Measurements from ENCODE around the gene VSIG8.
"Not testable (repeated sequence)": the region's sequence is repeated elsewhere in the genome, so short reads cannot be mapped to it uniquely, and the experiment has no call there.

VSIG8 gene

GRCh38 chr1:159906960-159907359 is 44.5 kb upstream of the VSIG8 start:
- no peaks in the 10 kb centered on the region for H4K20me1 ChIP-seq (ENCODE audit: insufficient read depth, low read length)
- no peak overlapping the region for H3K4me3 ChIP-seq (ENCODE audit: low read length)
- H3K36me3 ChIP-seq (replicated peaks; ENCODE audit: low read depth, low read length) = no peaks in the 10 kb centered on the region
- no peaks in the 10 kb centered on the region for H3K9me3 ChIP-seq (ENCODE audit: insufficient read depth, low read length)
- no peak overlapping the region for H3K9ac ChIP-seq (ENCODE audit: low read length)
- H3K4me2 ChIP-seq (ENCODE audit: low read length) = no peak overlapping the region
- H3K79me2 ChIP-seq (ENCODE audit: low read length) = no peaks in the 10 kb centered on the region
- no peak overlapping the region for H2AFZ ChIP-seq (ENCODE audit: low read depth, low read length)
- H3K4me1 ChIP-seq (ENCODE audit: low read length) = peaks cover 21% of the 10 kb centered on the region
- no peaks in the 10 kb centered on the region for H3K27me3 ChIP-seq (ENCODE audit: low read depth, low read length)
- TF ChIP-seq CTCF (IDR thresholded peaks at IDR 0.05; ENCODE audit: low read depth, low read length) (no peak), EZH2phosphoT487 (IDR thresholded peaks at IDR 0.05; ENCODE audit: low read depth) (no peak)
- H3K27ac ChIP-seq (ENCODE audit: low read length) = no peak overlapping the region

- not testable (repeated sequence) for H3K4me2 ChIP-seq (ENCODE audit: low read length); H3K9me3 ChIP-seq (ENCODE audit: insufficient read depth, low read length); H3K36me3 ChIP-seq (replicated peaks; ENCODE audit: low read depth, low read length); H3K79me2 ChIP-seq (ENCODE audit: low read length); H3K27ac ChIP-seq (ENCODE audit: low read length); H2AFZ ChIP-seq (ENCODE audit: low read depth, low read length); H3K9ac ChIP-seq (ENCODE audit: low read length); H4K20me1 ChIP-seq (ENCODE audit: insufficient read depth, low read length); H3K4me3 ChIP-seq (ENCODE audit: low read length); H3K4me1 ChIP-seq (ENCODE audit: low read length); H3K27me3 ChIP-seq (ENCODE audit: low read depth, low read length)
Observed at GRCh38 chr1:159904036-159904435, 41.6 kb upstream of the VSIG8 start.

GRCh38 chr1:159902541-159902940 is 40.1 kb upstream of the VSIG8 start:
- no peak overlapping the region for H3K9ac ChIP-seq (ENCODE audit: low read length)
- H3K79me2 ChIP-seq (ENCODE audit: low read length) = no peaks in the 10 kb centered on the region
- H3K36me3 ChIP-seq (replicated peaks; ENCODE audit: low read depth, low read length) = no peaks in the 10 kb centered on the region
- H3K4me2 ChIP-seq (ENCODE audit: low read length) = no peak overlapping the region
- H3K4me1 ChIP-seq (ENCODE audit: low read length) = peaks cover 17% of the 10 kb centered on the region
- H3K4me3 ChIP-seq (ENCODE audit: low read length) = no peak overlapping the region
- H2AFZ ChIP-seq (ENCODE audit: low read depth, low read length) = no peak overlapping the region
- H4K20me1 ChIP-seq (ENCODE audit: insufficient read depth, low read length) = no peaks in the 10 kb centered on the region
- H3K27ac ChIP-seq (ENCODE audit: low read length) = no peak overlapping the region
- H3K9me3 ChIP-seq (ENCODE audit: insufficient read depth, low read length) = no peaks in the 10 kb centered on the region
- H3K27me3 ChIP-seq (ENCODE audit: low read depth, low read length) = no peaks in the 10 kb centered on the region
- TF ChIP-seq EZH2phosphoT487 (IDR thresholded peaks at IDR 0.05; ENCODE audit: low read depth) = no peak
- TF ChIP-seq CTCF (IDR thresholded peaks at IDR 0.05; ENCODE audit: low read depth, low read length) = no peak

- Histone ChIP-seq H3K27me3 (ENCODE audit: low read depth, low read length) (peaks cover 6% of the 10 kb centered on the region; the same call in 1 of the 2 replicates), H3K9me3 (ENCODE audit: insufficient read depth, low read length) (no peaks in the 10 kb centered on the region), H3K36me3 (replicated peaks; ENCODE audit: low read depth, low read length) (no peaks in the 10 kb centered on the region), H3K4me2 (ENCODE audit: low read length) (no peak overlapping the region), H3K4me1 (ENCODE audit: low read length) (peaks cover 19% of the 10 kb centered on the region), H3K79me2 (ENCODE audit: low read length) (no peaks in the 10 kb centered on the region), H3K9ac (ENCODE audit: low read length) (no peak overlapping the region), H2AFZ (ENCODE audit: low read depth, low read length) (no peak overlapping the region), H3K27ac (ENCODE audit: low read length) (no peak overlapping the region), H4K20me1 (ENCODE audit: insufficient read depth, low read length) (no peaks in the 10 kb centered on the region), H3K4me3 (ENCODE audit: low read length) (no peak overlapping the region)
- TF ChIP-seq EZH2phosphoT487 (IDR thresholded peaks at IDR 0.05; ENCODE audit: low read depth) (no peak), CTCF (IDR thresholded peaks at IDR 0.05; ENCODE audit: low read depth, low read length) (no peak)
Observed at GRCh38 chr1:159900755-159901360, 38.4 kb upstream of the VSIG8 start.

All from OCI-LY3 (cell line).